ENCODE measurements around the gene PDE6B.

DNA sequence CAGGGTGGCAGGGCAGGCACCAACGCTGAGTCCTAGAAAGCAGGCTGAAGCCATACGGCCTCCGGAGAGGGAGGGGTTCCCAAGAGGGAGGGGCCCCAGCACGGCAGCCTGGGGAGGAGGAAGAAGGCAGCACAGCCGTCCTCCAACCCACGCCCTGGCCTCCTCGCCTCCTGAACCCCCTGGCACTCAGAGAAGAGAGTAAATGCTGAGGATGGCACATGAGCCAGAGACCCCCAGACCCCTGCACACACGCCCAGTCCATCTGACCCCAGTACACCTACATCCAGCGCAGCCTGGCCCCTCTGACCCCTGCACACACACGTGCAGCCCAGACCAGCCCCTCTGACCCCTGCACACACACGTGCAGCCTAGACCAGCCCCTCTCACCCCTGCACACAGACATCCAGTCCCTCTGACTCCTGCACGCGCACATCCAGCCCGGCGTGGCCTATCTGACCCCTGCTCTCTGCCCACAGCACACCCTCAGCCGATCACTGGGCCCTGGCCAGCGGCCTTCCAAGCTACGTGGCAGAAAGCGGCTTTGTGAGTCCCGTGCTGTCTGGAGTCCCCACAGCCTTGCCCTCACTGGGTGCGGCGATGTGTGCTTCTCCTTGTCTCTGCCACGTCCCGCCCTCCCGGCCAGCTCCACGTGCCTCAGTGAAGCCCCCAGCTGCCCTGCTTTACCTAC is 30.2 kb downstream of the PDE6B start:
- TF ChIP-seq, protein P1, sequence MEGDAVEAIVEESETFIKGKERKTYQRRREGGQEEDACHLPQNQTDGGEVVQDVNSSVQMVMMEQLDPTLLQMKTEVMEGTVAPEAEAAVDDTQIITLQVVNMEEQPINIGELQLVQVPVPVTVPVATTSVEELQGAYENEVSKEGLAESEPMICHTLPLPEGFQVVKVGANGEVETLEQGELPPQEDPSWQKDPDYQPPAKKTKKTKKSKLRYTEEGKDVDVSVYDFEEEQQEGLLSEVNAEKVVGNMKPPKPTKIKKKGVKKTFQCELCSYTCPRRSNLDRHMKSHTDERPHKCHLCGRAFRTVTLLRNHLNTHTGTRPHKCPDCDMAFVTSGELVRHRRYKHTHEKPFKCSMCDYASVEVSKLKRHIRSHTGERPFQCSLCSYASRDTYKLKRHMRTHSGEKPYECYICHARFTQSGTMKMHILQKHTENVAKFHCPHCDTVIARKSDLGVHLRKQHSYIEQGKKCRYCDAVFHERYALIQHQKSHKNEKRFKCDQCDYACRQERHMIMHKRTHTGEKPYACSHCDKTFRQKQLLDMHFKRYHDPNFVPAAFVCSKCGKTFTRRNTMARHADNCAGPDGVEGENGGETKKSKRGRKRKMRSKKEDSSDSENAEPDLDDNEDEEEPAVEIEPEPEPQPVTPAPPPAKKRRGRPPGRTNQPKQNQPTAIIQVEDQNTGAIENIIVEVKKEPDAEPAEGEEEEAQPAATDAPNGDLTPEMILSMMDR (optimal IDR thresholded peaks at IDR 0.05 in 1 of 3, IDR thresholded peaks at IDR 0.05 in 1 of 3, conservative IDR thresholded peaks at IDR 0.05 in 1 of 3; ENCODE audit: extremely low read depth in 1 of 3, insufficient read depth in 2 of 3, low read length in 3 of 3) = no peak
- no peak for TF ChIP-seq EZH2 (IDR thresholded peaks at IDR 0.05; ENCODE audit: low read length)

Measured in keratinocyte (primary cell).